HEK293T (cell line): ENCODE results near the gene SLFN14.
"Not testable (repeated sequence)": the region's sequence is repeated elsewhere in the genome, so short reads cannot be mapped to it uniquely, and the experiment has no call there.

Experiments
- CTCF ChIA-PET: fragments of 350-600 bp; formaldehyde crosslinking; extraction: SDS; loops from one replicate; lab custom pipeline; 2021; ENCODE audit warnings: antibody characterized with exemption, inconsistent platforms; lab: Yijun Ruan, JAX
- POLR2A ChIA-PET: fragments of 350-600 bp; formaldehyde crosslinking; extraction: SDS; loops from one replicate; lab custom pipeline; 2020; ENCODE audit warnings: antibody characterized with exemption, inconsistent platforms; lab: Yijun Ruan, JAX
- DNase-seq: peaks from one replicate; pipeline ENCODE4 v3.0.0; 2012; ENCODE audit warnings: mixed read lengths; ENCODE audit errors: extremely low spot score
- BHLHE40 ChIP-seq: fragments of 450-650 bp; IDR thresholded peaks from 2 replicates; pipeline ENCODE4 v1.6.1; 2016; ENCODE audit warnings: mild to moderate bottlenecking, moderate library complexity, borderline replicate concordance
- CTBP1 ChIP-seq: fragments of 450-650 bp; IDR thresholded peaks from 2 replicates; pipeline ENCODE4 v1.6.1; 2016; ENCODE audit warnings: borderline replicate concordance
- ELF4 ChIP-seq: fragments of 450-650 bp; IDR thresholded peaks from 2 replicates; pipeline ENCODE4 v1.6.1; 2017; ENCODE audit warnings: antibody characterized with exemption
- FOXA1 ChIP-seq: fragments of 450-650 bp; IDR thresholded peaks from 2 replicates; pipeline ENCODE4 v1.6.1; 2016; ENCODE audit warnings: mild to moderate bottlenecking
- FOXK2 ChIP-seq: fragments of 450-650 bp; IDR thresholded peaks from 2 replicates; pipeline ENCODE4 v1.6.1; 2016; ENCODE audit warnings: mild to moderate bottlenecking
- FOXM1 ChIP-seq: fragments of 450-650 bp; IDR thresholded peaks from 2 replicates; pipeline ENCODE4 v1.6.1; 2017; ENCODE audit warnings: mild to moderate bottlenecking, borderline replicate concordance
- HDGF ChIP-seq: fragments of 450-650 bp; IDR thresholded peaks from 2 replicates; pipeline ENCODE4 v1.6.1; 2017; ENCODE audit warnings: antibody characterized with exemption, borderline replicate concordance
- L3MBTL2 ChIP-seq: fragments of 450-650 bp; conservative IDR thresholded peaks from 2 replicates; pipeline ENCODE4 v1.6.1; 2016; ENCODE audit warnings: mild to moderate bottlenecking
- LEF1 ChIP-seq: fragments of 450-650 bp; IDR thresholded peaks from 2 replicates; pipeline ENCODE4 v1.6.1; 2017; ENCODE audit warnings: mild to moderate bottlenecking, borderline replicate concordance
- NFRKB ChIP-seq: fragments of 450-650 bp; IDR thresholded peaks from 2 replicates; pipeline ENCODE4 v1.6.1; 2016; ENCODE audit warnings: mild to moderate bottlenecking, moderate library complexity
- SUZ12 ChIP-seq: fragments of 450-650 bp; IDR thresholded peaks from 2 replicates; pipeline ENCODE4 v1.6.1; 2016; ENCODE audit warnings: mild to moderate bottlenecking
- TARDBP ChIP-seq: fragments of 450-650 bp; IDR thresholded peaks from 2 replicates; pipeline ENCODE4 v1.6.1; 2016
- ZNF384 ChIP-seq: fragments of 450-650 bp; IDR thresholded peaks from 2 replicates; pipeline ENCODE4 v1.6.1; 2016
- TF ChIP-seq, protein P1 (sequence below): fragments of 450-650 bp; IDR thresholded peaks from 2 replicates; pipeline ENCODE4 v1.6.1; 2016

The SLFN14 gene

DNA sequence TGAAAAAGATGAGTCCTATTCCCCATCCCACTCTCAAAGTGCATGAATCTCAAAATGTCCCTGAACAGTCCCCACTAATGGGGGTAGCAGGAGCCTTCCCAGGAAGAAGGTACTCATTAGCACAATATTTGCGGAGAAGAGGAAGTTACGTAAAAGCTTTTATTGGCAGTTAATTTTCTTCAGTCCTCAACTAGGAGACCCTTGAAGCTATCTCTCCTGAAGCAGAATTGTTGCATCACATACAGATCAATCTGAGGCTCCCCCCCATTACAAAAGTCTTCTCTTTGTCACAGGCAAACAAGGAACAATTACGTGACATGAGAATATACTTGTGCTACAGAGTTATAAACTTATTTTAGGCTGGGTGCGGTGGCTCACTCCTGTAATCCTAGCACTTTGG, 37.3 kb downstream of the SLFN14 start:
- no peak for DNase-seq
- ChIA-PET CTCF (no interaction called here), POLR2A (interaction anchor here (2.7 kb wide), 1 partner anchor 150 kb away, joined by 16 read pairs; the partner anchor contains the start of gene SLFN11)
- TF ChIP-seq BHLHE40 (no peak), ELF4 (no peak), FOXK2 (no peak), HDGF (no peak)

DNA sequence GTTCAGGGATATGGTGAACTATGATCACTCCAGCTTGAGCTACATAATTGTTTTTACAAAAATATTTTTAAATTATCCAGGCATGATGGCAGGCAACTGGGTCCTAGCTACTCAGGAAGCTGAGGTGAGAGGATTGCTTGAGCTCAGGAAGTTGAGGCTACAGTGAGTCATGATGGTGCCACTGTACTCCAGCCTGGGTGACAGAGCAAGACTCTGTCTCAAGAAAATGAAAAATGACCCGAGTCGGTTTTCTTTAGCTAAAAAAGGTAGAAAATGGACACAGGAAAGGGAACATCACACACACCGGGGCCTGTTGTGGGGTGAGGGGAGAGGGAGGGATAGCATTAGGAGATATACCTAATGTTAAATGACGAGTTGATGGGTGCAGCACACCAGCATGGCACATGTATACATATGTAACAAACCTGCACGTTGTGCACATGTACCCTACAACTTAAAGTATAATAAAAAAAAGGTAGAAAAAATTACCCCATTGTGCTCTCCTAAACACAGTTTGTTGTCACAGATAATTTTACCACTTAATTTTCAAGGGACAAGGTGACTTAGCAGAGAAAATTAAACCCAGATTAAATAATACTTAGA, 38.9 kb downstream of the SLFN14 start:
- DNase-seq, CTCF ChIA-PET: not testable (repeated sequence)
- POLR2A ChIA-PET = interaction anchor here (2.7 kb wide), 1 partner anchor 149 kb away, joined by 16 read pairs; the partner anchor contains the start of gene SLFN11

DNA sequence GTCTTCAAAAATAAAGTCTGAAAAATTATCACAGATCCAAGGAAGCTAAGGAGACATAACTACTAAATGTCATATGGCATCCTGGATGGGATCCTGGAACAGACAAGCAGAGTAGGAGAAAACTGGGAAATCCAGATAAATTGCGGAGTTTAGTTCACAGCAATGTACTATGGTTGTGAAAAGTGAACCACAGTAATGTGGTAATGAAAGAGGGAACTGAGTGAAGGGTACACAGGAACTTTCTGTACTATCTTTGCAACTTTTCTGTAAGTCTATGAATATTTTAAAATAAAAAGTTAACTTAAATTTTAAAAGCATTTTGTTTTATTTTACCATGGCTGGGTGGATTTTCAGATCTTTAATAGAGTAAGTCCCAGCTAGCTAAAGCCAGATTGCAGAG, 39.5 kb downstream of the SLFN14 start:
- ChIA-PET POLR2A (interaction anchor here (2.7 kb wide), 1 partner anchor 148 kb away, joined by 16 read pairs; the partner anchor contains the start of gene SLFN11), CTCF (no interaction called here)
- DNase-seq = no peak
- no peak for TF ChIP-seq FOXA1
- TF ChIP-seq LEF1 = no peak
- no peak for TF ChIP-seq TARDBP

DNA sequence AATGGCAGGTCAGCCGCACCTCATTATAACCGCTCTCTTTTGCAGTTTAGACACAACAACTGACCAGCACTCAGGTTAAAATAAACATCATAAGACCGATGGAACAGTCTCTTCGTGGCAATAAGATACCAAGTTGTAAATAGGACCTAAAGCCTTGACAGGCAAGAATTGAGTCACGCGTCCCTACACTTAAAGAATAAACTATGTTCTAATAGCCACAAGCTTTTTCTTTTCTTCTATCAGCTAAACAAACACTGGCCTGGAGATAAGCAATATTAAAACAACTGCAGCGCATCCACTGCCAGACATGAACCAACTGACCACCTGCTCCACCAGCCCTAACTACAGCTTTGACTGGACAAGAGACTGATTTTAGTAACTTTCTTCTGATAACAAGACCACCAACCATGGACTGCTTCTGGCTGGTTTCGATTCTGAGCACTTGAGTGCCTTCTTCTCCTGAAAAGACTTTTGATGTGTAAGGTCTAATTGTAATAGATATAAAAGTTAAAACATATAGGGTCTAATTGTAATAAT, 40.6 kb downstream of the SLFN14 start:
- ChIA-PET CTCF (no interaction called here), POLR2A (no interaction called here)
- no peak for DNase-seq
- TF ChIP-seq FOXK2 (no peak), CTBP1 (no peak), LEF1 (no peak), TARDBP (no peak)

DNA sequence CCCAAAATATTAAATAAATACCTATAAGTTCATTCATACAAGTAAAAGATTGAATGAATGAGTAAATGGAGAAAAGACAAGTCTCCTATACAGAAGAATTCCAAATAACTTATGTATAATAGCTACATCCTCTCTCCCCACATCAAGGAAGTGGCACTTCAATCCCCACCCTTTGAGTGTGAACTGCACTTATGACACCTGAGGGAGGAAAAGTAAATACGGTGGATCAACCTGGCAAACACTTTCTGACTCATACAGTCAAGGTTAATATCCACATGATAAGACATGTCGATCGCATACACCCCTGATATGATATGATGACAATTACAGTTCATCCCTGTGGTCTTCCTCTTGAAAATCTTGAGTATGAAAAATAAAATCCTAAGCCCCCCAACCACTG, 41.2 kb downstream of the SLFN14 start:
- DNase-seq = no peak
- POLR2A ChIA-PET = no interaction called here
- TF ChIP-seq CTBP1 (no peak), FOXA1 (no peak), BHLHE40 (no peak), LEF1 (no peak), ELF4 (no peak)
- TF ChIP-seq, protein P1, sequence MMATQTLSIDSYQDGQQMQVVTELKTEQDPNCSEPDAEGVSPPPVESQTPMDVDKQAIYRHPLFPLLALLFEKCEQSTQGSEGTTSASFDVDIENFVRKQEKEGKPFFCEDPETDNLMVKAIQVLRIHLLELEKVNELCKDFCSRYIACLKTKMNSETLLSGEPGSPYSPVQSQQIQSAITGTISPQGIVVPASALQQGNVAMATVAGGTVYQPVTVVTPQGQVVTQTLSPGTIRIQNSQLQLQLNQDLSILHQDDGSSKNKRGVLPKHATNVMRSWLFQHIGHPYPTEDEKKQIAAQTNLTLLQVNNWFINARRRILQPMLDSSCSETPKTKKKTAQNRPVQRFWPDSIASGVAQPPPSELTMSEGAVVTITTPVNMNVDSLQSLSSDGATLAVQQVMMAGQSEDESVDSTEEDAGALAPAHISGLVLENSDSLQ = no peak
- CTCF ChIA-PET = no interaction called here

DNA sequence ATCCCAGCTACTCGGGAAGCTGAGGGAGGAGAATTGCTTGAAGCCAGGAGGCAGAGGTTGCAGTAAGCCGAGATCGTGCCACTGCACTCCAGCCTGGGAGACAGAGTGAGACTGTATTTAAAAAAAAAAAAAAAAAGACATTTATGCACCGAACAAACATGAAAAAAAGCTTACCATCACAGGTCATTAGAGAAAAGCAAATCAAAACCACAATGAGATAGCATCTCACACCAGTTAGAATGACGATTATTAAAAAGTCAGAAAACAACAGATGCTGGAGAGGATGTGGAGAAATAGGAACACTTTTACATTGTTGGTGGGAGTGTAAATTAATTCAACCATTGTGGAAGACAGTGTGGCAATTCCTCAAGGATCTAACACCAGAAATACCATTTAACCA, 42.2 kb downstream of the SLFN14 start:
- POLR2A ChIA-PET, CTCF ChIA-PET, DNase-seq: not testable (repeated sequence)

DNA sequence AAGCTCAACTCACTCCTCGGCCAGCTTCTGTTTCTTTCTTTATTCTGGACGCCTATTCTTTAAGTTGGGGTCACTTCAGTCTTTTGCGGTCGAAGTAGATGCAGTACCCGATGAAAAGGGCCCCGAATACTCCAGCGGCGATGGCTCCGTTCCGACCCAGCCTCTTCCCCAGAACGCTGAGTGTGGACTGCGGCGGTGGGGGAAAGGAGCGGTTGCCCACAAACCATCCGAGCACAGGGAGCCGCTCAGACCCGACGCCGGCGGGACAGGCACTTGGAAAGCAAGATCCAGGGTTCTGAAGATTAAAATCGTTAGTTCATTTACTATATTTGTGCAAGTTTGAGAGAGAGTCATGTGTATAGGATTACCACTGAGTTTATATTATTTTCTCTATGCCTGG, 45.6 kb downstream of the SLFN14 start:
- DNase-seq = no peak
- TF ChIP-seq ELF4 (no peak), ZNF384 (no peak), FOXM1 (no peak), BHLHE40 (no peak), HDGF (no peak), FOXA1 (no peak), NFRKB (no peak), TARDBP (no peak)
- POLR2A ChIA-PET = no interaction called here
- CTCF ChIA-PET = no interaction called here

DNA sequence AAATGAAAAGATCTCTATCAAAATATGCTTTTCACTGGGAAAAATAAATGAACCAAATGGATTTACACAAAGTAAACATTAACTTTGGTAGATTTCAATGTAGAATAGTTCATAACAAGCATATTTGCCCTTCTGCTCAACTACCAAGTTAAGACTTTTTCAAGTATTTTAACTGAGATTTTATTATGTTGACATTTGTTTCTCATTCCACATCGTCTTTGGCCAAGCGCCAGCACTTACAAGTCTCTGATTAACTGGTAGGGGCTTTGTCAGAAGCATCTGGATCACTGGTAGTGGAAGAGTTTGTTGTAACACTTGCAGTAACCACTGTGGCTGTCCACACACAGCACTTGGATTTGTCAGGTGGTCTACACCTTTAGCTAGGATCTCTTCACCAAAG, 46.1 kb downstream of the SLFN14 start:
- ChIA-PET POLR2A (no interaction called here), CTCF (no interaction called here)
- no peak for DNase-seq
- TF ChIP-seq, protein P1 = no peak
- TF ChIP-seq L3MBTL2 (no peak), TARDBP (no peak), SUZ12 (no peak)
